NT2/D1 (cell line): ENCODE data around the gene IWS1.

Experiments
- DNase-seq: peaks from one replicate; pipeline ENCODE4 v3.0.0-alpha.2; 2011; ENCODE audit warnings: low read depth, low spot score
- H3K27me3 ChIP-seq: 2 replicates; pipeline ENCODE4 v1.6.0; 2011; ENCODE audit warnings: mild to moderate bottlenecking; ENCODE audit not compliant: insufficient read length, insufficient read depth
- H3K36me3 ChIP-seq: 2 replicates; pipeline ENCODE4 v1.6.1; 2011; ENCODE audit warnings: mild to moderate bottlenecking, low read length, mixed read lengths; ENCODE audit not compliant: insufficient read depth, insufficient read length
- H3K4me1 ChIP-seq: 2 replicates; pipeline ENCODE4 v1.5.1; 2011; ENCODE audit not compliant: insufficient read depth, insufficient read length
- H3K4me3 ChIP-seq: 2 replicates; pipeline ENCODE4 v1.5.1; 2011; ENCODE audit warnings: low read depth; ENCODE audit not compliant: insufficient read length
- H3K9ac ChIP-seq: 2 replicates; pipeline ENCODE4 v1.6.0; 2011; ENCODE audit warnings: low read depth; ENCODE audit not compliant: insufficient read length
- H3K9me3 ChIP-seq: 2 replicates; pipeline ENCODE4 v1.5.1; 2011; ENCODE audit warnings: mild to moderate bottlenecking, low read length; ENCODE audit not compliant: insufficient read depth
- SUZ12 ChIP-seq: IDR thresholded peaks from 2 replicates; pipeline ENCODE4 v1.6.1; 2011; ENCODE audit not compliant: insufficient read length, insufficient read depth; ENCODE audit errors: extremely low read depth
- YY1 ChIP-seq: IDR thresholded peaks from 2 replicates; pipeline ENCODE4 v1.6.1; 2011; ENCODE audit not compliant: insufficient read length, insufficient read depth
- ZNF274 ChIP-seq: IDR thresholded peaks from 2 replicates; pipeline ENCODE4 v1.6.1; 2011; ENCODE audit warnings: mild to moderate bottlenecking, low read depth, low read length

The IWS1 gene

DNA sequence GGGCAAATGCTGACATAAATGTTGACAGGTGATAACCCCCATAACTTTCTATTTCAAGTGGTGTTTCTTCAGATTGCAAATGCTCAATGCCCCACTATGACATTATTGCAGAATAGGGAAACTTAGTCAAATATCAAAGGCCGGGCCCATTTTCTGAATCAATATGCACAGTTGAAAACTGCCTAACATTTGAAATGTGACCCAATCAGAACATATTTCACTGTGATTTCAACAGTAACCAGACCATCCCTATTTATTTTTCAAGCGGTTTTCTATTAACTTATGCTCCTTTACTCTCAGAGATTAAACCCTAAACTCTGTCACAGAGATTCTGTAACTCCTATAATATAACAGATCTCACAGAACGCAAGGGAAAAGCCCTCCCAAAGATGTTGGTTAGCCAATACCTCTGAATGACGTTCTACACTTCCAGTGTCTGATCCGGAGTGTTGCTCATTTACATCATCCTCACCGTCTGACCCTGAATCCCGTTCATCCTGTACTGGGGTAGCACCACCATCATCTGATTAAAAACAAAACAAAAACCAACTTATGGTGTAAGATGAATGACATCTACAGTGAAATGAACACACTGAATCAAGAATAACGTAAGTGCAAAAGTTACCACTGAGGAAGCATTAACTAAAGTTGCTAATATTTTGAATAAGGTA, 2.9 kb downstream of the IWS1 start:
- Histone ChIP-seq H3K4me1 (peaks cover 4% of the 10 kb centered on the region), H3K4me3 (no peak overlapping the region), H3K27me3 (no peaks in the 10 kb centered on the region), H3K36me3 (peaks cover 59% of the 10 kb centered on the region), H3K9ac (no peak overlapping the region), H3K9me3 (no peaks in the 10 kb centered on the region)
- TF ChIP-seq ZNF274 = no peak
- no peak for TF ChIP-seq YY1
- no peak for TF ChIP-seq SUZ12
- DNase-seq = no peak

DNA sequence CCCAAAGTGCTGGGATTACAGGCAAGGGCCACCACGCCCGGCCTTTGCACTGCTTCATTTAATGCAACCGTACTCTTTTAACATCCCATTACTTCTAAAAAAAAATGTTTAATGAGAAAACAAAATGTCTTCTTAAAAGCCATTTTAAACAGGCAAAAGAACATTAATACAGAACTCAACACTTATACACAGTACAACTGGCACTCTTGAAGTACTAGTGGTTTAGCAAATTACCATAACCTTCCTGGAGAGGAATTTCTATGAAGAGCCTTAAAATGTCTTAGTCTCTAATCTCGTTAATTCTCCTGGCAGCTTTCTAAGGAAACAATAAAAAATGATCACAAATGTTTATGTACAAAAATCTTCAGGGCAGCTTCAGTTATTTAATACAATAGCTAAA, 5.9 kb downstream of the IWS1 start:
- H3K9me3 ChIP-seq = no peaks in the 10 kb centered on the region
- no peak overlapping the region for H3K9ac ChIP-seq
- no peak overlapping the region for H3K4me3 ChIP-seq
- H3K4me1 ChIP-seq = peaks cover 4% of the 10 kb centered on the region
- no peak for TF ChIP-seq SUZ12
- no peak for TF ChIP-seq YY1
- no peak for TF ChIP-seq ZNF274
- H3K36me3 ChIP-seq = peaks cover 88% of the 10 kb centered on the region
- no peak for DNase-seq
- no peaks in the 10 kb centered on the region for H3K27me3 ChIP-seq

DNA sequence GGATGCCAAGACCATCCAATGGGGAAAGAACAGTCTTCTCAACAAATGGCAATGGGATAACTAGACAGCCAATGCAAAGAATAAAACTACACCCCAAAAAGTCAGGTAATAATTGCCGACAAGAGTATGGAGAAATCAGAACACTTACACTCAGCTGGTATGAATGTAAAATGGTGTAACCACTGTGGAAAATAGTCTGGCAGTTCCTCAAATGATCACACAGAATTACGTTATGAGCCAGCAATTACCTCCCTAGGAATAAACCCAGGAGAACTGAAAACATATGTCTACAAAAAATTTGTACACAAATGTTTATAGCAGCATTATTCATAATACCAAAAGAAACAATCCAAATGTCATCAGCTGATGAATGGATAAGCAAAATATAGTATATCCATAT, 8.8 kb downstream of the IWS1 start:
- no peaks in the 10 kb centered on the region for H3K27me3 ChIP-seq
- no peak for DNase-seq
- TF ChIP-seq YY1 (no peak), ZNF274 (no peak), SUZ12 (no peak)
- H3K4me1 ChIP-seq = peaks cover 9% of the 10 kb centered on the region
- H3K4me3 ChIP-seq = no peak overlapping the region
- no peak overlapping the region for H3K9ac ChIP-seq
- H3K36me3 ChIP-seq = peaks cover 93% of the 10 kb centered on the region
- H3K9me3 ChIP-seq = no peaks in the 10 kb centered on the region

DNA sequence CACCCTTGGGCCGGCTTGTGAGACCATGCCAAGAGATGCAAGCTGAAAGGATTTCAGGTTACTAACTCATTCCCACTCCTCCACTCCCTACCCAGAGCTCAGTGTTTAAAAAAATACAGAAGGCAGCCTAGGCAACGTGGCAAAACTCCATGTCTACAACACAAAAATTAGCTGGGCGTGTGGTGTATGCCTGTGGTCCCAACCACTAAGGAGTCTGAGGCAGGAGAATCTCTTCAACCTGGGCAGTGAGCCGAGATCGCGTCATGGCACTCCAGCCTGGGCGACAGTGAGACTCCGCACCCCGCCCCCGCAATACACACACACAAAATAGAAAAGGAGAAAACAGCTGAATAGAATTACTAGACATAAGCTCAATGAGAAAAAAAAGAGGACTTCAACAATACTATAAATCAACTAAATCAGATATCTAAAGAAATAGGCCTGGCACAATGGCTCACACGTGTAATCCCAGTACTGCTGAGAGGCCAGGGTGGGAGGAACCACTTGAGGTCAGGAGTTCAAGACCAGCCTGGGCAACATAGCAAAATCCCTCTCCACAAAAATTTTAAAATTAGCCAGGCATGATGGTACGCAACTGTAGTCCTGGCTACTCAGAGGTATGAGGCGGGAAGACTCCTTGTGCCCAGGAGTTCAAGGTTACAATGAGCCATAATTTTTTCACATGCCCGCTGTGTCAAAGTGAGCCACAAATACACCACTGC, 10.1 kb downstream of the IWS1 start:
- H3K9ac ChIP-seq = no peak overlapping the region
- no peak for DNase-seq
- H3K27me3 ChIP-seq = no peaks in the 10 kb centered on the region
- H3K9me3 ChIP-seq = no peaks in the 10 kb centered on the region
- TF ChIP-seq ZNF274 (no peak), SUZ12 (no peak), YY1 (no peak)
- H3K4me3 ChIP-seq = no peak overlapping the region
- peaks cover 91% of the 10 kb centered on the region for H3K36me3 ChIP-seq
- peaks cover 9% of the 10 kb centered on the region for H3K4me1 ChIP-seq

DNA sequence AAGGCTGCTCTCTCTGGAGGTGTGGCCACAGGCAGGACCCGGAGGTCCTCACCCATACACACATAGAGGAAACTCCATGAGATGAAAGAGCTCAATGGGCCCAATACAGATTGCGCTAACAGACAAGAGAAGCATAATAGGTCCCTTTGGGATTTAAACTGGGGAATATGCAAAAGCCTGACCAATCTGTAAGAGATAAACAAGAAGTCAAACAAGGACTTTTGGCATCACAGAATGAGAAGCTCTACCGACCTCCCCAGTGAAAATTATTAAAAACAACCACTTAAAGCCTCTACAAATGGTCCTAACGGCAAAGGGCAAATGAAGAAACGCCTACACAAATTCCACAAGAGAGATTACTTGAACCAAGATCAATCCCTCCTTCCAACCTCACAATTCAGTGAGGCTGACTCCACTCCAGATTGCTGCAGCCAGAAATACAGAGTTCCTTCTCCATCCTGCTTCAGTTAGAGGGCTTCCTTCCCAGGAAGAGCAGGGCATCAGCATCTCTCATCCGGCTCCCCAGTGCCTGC, 10.8 kb downstream of the IWS1 start:
- H3K36me3 ChIP-seq = peaks cover 89% of the 10 kb centered on the region
- H3K27me3 ChIP-seq = no peaks in the 10 kb centered on the region
- peaks cover 9% of the 10 kb centered on the region for H3K4me1 ChIP-seq
- TF ChIP-seq SUZ12 (no peak), ZNF274 (no peak), YY1 (no peak)
- H3K9me3 ChIP-seq = no peaks in the 10 kb centered on the region
- no peak overlapping the region for H3K9ac ChIP-seq
- no peak overlapping the region for H3K4me3 ChIP-seq
- no peak for DNase-seq

DNA sequence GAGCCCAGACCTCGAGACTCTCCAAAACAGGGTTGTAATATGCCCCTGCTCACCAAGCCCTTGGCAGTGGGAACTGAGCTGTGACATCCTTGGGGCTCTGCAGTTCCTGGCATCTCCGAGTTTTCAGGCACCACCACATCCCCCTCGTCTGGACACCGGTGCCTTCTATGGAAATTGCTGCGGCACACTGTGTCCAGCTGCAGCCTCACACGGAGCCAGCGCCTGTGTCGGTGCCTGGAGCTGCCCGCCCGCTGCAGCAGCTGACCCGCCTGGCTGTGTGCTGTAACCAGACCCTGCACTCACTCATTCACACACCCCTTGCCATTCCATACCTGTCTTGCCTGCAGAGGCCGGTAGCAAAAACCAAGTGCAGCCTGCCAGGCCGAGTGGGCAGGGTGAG, 11.8 kb downstream of the IWS1 start:
- no peak overlapping the region for H3K4me3 ChIP-seq
- H3K4me1 ChIP-seq = peaks cover 9% of the 10 kb centered on the region
- TF ChIP-seq SUZ12 (no peak), ZNF274 (no peak), YY1 (no peak)
- DNase-seq = no peak
- no peak overlapping the region for H3K9ac ChIP-seq
- H3K9me3 ChIP-seq = no peaks in the 10 kb centered on the region
- H3K27me3 ChIP-seq = no peaks in the 10 kb centered on the region
- peaks cover 84% of the 10 kb centered on the region for H3K36me3 ChIP-seq

DNA sequence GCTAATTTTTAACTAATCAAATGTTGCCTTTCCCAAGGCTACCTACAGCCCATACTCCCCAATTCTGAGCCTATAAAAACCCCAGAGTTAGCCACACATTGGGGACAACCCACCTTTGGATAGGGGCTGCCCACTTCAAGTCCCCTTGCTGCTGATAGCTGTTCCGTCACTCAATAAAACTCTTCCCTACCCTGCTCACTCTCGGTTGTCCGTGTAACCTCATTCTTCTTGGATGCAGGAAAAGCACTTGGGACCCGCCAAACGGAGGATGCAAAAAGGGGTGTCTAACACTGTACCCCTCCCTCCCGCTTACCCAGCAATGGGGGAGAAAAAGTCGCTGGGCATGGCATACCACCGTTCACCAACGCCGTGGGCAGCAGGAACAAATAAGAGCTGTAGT, 12.2 kb downstream of the IWS1 start:
- H3K36me3 ChIP-seq = peaks cover 80% of the 10 kb centered on the region
- peaks cover 9% of the 10 kb centered on the region for H3K4me1 ChIP-seq
- no peak for DNase-seq
- H3K9me3 ChIP-seq = no peaks in the 10 kb centered on the region
- TF ChIP-seq SUZ12 (no peak), YY1 (no peak), ZNF274 (no peak)
- H3K4me3 ChIP-seq = no peak overlapping the region
- no peaks in the 10 kb centered on the region for H3K27me3 ChIP-seq
- H3K9ac ChIP-seq = no peak overlapping the region
